GM12874 (cell line): ENCODE measurements around the gene SEPTIN7.

Source experiments
- TF ChIP-seq, protein P1 (sequence below): IDR thresholded peaks from 2 replicates; pipeline ENCODE4 v1.5.1; 2011; ENCODE audit warnings: low read depth, mild to moderate bottlenecking, control low read depth, low read length, moderate library complexity; ENCODE audit not compliant: insufficient read depth

Gene SEPTIN7

DNA sequence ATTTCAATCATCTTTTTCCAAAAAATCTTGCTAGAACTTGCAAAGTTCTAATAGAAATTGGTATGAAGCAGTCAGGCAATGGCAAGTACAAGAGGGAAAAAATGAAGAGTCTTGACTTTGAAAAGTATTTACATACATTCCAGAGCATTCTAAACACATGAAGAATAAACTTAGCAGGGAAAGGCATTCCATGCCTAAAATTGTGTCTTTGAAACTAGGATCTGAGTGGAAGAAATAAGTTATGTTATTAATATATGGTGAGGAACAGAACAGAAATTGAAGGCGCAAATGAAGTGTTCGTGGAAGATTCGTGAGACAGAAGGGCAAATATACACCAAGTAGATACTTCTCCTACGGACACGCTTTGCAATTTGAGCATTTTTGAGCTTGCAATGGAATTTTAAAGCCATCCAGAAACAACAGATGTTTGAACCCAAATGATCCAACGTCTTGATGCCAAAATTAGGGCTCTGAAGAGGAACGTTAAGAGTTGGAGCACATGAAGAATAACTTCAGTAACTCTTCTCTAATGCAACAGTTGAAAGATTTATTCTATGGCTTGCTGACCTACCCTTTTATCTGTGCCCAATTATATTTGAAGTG is 40.6 kb upstream of the SEPTIN7 start:
- TF ChIP-seq, protein P1, sequence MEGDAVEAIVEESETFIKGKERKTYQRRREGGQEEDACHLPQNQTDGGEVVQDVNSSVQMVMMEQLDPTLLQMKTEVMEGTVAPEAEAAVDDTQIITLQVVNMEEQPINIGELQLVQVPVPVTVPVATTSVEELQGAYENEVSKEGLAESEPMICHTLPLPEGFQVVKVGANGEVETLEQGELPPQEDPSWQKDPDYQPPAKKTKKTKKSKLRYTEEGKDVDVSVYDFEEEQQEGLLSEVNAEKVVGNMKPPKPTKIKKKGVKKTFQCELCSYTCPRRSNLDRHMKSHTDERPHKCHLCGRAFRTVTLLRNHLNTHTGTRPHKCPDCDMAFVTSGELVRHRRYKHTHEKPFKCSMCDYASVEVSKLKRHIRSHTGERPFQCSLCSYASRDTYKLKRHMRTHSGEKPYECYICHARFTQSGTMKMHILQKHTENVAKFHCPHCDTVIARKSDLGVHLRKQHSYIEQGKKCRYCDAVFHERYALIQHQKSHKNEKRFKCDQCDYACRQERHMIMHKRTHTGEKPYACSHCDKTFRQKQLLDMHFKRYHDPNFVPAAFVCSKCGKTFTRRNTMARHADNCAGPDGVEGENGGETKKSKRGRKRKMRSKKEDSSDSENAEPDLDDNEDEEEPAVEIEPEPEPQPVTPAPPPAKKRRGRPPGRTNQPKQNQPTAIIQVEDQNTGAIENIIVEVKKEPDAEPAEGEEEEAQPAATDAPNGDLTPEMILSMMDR: no peak

DNA sequence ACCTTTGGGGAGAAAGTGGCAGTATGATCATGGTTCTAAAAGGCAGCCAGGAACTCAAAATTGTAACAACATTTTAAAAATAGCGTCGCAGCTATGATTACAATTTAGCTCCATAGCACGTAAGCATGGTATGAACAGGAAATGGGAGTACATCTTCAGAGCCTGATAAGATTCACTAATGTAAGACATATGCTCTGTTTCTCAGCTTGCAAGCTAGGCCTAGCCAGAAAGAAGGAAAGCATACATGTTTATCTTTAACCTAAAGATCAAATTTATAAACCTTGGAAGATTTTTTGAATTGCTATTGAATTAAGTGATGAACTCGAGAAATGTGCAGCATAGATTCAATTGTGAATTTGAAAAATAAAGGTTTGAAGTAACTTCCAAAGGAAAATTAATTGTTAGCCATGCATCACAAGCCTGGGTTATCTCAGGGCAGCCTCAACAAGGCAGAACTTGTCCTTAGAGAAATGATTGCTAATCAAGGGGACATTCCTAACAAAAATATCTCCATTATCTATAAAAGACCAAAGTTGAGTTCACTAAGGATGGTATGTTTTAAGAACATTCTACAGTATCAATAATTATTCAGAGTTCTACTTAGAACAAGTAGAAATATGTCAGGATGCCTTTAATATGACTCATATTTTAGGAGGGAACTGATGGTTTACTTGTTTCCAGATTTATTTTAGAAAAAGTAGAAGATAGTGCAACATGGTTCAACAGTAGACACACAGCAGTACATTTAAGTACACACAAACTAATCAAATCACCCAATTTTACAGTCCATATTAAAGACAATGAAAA is 38.8 kb upstream of the SEPTIN7 start:
- TF ChIP-seq, protein P1: no peak

DNA sequence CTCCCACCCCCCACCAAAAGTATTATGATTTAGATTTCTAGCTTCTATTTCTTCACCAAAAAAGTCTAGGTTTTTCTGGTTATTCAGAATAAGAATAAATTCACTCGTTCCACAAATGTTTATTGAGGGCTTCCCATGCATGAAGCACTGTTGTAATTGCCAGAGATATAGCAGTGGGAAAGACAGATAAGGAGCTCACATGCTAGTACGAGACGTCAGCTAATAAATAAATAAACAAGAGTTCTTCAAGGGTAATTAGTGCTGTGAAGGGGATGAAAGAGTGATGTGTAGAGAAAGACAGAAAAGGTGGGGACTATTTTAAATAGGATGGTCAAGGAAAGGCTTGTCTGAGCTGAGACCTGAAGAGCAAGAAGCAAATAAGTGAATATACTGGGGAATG is 38.1 kb upstream of the SEPTIN7 start:
- TF ChIP-seq, protein P1: no peak

DNA sequence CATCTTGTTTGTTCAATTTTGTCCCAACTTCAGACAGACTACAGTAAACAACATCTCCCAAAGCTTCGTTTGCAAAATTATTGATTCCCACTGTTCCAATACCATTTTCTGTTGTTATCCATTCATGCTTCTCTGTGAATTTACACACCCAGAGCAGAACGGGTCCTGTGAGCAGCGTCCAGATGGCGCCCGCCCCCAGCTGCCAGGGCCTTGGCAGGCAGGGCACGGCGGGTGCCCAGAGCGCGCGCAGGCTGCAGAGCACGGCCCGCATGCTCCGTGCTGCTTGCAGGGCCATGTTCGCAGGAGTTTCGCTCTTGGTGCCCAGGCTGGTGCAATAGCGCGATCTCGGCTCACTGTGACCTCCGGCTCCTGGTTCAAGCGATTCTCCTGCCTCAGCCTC is 32.5 kb upstream of the SEPTIN7 start:
- TF ChIP-seq, protein P1: no peak

DNA sequence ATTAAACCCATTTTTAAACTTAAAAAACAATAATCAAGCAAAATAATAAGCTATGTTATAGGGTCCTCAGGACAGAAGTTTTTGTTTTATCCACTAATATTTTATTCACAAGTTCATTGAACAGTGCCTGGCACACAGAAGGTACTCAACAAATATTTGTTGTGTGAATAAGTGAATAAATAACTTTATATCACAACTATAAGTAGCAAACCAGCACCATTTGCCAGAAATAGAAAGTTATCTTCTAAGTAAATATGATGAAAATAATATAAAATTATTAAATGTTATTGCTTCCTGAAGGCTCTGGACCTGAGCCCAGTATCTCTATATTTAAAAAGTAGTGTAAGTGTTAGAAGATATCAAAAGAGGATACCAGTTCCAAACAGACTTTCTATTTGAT is 29.1 kb upstream of the SEPTIN7 start:
- TF ChIP-seq, protein P1: no peak

DNA sequence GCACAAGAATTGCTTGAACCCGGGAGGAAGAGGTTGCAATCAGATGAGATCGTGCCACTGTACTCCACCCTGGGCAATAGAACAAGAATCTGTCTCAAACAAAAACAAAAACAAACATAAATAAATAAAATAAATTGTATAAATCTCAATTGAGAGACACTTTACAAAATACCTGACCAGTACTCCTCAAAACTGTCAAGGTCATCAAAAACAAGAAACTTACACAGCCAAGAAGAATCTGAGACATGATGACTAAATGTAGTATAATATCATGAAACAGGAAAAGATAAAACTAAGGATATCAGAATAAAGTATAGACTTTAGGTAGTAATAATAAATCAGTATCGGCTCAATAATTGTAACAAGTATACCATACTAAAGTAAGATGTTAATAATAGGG is 26.9 kb upstream of the SEPTIN7 start:
- TF ChIP-seq, protein P1: no peak

DNA sequence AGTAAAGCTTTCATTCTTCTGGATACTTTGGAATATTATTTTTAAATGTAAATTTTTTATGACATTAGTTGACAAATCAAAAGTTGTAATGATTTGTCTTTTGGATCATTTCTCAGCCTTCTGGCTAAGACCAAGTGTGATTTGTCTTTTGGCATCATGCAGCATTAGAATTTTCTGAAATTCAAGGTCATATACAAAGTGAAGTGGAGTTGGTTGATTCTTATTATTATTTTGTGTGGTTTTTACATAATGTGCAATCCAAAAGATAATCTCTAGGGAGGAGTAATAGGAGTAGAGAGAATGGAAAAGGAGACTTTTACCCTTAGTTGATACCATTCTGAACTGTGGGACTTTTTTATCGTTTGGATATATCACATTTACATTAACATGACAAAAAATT is 24.2 kb upstream of the SEPTIN7 start:
- TF ChIP-seq, protein P1: no peak
